Measurements from ENCODE around the gene CACNG4.
A peak's percentile ranks its signal among the peaks of the same experiment; 100 is the strongest.

The CACNG4 gene

DNA sequence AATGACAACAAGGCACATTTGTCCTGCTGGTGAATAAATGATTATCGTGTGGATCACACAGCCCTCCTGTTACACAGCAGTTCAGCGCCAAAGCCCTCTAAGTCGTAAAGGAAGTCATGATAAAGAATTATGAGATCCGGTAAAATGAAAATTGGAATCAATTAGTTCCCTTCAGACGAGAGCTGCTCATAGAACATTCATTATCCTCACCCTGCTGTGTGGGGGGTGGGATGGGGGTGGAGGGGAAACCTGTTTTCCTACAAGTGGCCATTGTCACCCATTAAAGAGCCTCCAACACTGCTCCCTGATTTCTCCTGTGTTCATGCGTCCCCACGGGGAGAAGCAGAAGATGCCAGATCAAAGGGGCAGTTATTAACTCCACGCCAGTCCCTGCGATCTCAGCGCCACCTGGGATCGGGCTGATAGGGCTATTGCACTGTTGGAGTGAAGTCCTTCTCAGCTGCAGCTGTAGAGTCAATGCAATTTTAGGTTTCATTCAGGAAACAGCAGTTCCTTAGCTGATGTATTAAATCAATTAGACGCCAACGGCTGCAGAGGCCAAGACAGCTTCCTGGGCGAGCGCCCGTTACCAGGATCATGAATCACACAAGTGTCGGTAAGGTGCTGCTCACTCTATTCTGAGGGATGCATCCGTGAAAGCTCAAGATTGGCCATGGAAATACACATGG lies 19.2 kb upstream of the CACNG4 start:
- DNase-seq: no peak

DNA sequence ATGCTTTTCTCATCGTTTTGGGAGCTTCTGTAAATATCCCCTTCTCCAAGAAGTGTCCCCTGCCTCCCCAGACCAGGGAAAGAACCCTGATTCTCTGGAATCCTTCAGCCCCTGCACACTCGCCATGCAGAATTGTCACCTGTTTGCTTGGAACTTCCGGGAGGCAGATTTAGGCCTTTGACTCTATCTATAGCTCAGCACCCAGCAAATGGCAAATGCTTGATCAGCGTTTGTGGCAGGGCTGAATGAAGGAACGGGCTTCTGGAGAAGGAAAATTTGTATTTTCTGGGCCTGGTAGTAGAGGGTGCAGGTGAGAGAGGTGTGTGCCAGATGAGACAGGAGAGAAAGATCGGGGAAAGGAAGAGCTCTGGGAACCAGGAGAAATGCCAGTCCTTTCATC lies 18.3 kb upstream of the CACNG4 start:
- DNase-seq: no peak

DNA sequence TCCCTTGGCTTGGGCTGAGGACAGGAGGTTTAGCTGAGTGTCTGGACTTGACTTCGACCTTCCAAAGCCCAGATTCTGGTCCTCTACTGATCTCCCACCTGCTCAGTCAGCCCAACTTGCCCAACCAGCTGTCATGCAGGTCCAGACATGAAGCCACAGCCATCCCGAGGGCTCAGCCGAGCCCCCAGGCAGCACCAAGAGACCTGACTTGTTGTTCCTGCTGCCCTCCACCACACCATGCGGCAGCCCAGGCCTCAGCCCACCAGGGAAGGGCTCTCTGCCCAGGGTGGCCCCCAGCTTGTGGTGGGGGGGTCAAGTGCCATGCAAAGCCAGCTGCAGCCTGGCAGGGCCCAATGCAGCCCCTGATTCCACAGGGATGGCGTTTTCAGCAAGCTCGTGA lies 17.2 kb upstream of the CACNG4 start:
- DNase-seq: no peak

DNA sequence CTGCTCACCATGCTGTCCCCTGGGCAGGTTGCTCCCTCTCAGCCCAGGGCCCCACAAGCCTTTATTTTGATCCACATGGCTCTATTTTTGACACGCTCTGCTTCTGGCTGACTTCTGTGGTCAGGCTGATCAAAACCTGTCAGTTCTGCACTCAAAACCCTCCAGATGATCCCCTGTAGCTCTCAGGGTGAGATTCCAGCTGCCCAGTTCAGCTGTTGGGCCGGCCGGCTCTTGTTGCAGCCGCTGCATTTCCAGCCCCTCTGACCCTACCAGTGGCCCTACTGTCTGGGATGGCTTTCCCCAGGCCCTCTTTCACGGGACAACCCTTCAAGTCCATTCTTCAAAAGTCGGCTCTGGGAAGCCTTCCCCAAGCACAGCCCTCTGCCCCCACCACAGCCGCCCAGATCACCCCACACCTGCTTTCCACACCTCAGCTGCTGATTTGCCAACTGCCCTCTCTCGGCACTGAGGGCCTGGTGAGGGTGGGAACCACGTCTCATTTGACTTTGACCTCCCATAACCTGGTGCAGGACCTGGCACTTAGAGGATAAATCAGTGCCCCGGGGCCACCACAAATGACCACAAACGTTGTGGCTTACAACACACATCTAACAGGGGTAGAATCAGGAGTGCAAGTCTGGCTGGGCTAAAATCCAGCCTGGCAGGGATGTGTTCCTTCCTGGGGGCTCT lies 16.3 kb upstream of the CACNG4 start:
- no peak for DNase-seq

DNA sequence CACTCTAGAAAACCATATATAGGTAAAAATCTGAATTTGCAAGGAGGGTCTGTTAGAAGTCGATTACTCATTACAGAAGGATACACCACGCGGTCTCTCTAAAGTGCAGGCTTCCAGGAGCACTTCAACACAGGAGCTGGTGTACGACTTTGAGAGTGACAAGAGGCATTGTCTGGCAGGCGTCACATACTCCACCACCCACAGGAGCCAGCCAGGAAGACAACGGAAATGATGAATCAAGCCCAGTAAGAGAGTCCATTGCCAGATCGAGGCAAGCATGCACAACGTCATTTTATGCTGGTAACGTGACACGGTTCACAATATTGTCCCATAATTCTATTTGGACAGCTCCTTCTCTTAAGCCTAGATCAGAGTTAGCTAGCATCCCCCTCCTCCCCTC lies 15.0 kb upstream of the CACNG4 start:
- no peak for DNase-seq

DNA sequence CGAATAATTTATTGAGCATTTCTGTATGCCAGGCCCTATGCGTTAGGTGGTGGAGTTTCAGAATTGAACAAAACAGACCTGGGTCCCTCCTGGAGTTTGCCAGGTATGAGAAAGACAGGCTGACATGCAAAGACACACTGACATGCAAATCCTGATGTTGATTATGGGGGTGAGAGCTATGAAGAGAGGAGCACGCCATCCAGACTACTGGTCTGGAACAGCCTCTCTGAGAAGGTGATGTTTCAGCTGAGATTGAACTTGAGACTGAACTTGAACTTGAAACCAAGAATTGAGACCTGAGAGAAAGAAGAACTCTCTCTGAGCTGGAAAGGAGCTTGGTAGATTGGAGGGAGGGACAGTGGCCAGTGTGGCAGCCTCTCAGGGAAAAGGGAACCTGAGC lies 14.2 kb upstream of the CACNG4 start:
- no peak for DNase-seq

DNA sequence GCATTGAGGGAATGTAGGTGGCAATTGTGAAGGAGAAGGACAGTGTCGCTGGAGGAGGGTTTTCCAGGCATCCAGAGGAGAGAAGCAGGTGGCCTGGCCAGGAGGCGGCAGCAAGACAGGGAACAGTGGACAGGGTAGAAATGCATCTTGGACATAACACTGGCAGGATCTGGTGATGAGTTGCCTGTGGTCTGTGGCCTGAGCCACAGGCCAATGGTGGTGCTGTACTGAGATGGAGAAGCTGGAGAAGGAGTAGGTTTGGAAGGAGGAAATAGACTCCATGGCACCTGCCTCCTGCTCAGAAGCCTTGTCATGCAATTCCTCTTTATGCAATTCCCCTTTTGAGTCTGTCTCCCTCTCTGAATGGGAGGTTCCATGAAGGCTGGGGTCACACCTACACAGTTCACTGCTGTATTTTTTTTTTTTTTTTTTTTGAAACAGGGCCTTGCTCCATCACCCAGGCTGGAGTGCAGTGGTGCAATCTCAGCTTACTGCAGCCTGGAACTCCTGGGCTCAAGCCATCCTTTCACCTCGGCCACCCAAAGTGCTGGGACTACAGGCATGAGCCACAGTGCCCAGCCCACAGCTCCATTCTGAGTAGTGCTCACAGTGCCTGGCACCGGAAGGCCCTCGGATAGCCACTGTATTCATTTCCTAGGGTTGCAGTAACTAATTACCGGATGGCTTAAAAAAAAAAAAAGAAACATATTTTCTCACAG lies 13.5 kb upstream of the CACNG4 start:
- no peak for DNase-seq

DNA sequence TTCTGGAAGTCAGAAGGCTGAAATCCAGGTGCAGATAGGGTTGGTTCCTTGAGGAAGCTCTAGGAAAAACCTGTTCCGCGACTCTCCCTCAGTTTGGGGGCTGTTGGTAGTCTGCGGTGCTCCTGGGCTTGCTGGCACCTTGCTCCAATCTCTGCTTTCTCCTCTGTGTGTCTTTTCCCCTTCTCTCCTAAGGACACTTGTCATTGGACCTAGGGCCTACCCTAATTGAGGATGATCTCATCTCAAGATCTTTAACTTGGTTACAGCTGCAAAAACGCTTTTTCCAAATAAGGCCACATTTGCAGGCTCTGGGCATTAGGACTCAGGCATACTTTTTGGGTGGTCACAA lies 12.9 kb upstream of the CACNG4 start:
- DNase-seq: no peak

DNA sequence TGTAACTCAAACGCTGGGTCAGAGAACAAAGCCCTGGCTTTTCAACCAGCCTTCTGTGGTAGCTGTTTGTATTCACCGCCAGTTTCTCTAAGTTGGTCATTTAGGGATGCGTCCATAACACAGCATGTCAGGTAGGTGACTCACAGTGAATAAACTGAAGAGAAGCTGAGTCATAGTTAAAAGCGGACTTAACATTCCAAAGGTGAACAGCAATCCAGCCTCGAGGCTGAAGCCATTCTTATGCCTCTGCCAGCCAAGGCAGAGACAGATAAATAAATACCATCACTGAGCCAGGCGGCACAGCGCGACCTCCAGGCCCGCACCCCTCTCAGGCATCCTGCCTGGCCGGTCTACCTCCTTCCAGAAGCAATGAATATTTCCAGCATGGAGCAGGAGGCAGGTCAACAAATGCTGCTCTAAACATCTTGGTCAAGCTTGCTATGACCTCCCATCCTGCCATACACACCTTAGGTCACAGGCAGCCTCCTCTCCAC lies 12.4 kb upstream of the CACNG4 start:
- no peak for DNase-seq

DNA sequence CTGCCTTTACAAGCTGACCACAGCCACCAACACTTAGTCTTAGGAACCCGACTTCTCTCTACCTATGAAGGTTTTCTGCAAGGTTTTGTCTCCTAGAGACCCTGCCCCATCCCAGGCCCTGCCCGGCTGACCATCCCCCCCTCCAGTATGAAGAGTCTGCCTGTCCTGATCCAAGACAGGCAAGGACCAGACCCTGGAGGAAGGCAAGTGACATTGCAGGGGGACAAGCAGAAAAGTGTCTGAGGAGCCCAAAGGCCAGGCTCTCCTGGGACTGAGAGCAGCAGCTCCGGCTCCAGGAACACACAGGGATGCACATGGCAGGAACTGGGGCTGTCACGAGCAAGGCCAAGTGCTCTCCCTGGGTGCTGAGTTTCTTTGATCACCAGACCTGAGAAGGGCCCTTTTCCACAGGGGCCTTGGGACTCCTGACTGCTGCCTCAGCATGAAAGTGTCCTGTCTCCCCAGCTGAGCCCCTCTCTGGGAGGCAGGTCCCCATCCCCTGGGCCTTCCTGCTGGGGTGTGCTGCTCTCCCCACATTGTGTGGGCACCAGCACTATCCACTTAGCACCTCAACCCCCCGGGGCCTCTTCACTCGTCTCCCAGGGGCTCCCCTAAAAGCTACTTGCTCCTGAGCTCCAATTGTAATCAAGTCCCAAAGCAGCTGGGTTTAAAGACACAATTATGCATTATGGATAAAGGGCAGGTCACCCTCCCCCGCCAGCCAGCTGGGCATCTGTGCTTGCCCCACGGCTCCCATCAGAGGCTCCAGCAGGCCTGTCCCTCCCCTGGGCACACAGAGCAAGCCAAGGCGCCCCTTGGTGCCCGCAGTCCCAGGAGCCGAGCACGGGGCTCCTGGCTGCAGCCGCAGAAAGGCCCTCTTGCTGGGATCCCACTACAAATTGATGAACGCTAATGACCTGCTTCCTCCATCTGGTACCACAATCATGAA lies 11.6 kb upstream of the CACNG4 start:
- DNase-seq: no peak

DNA sequence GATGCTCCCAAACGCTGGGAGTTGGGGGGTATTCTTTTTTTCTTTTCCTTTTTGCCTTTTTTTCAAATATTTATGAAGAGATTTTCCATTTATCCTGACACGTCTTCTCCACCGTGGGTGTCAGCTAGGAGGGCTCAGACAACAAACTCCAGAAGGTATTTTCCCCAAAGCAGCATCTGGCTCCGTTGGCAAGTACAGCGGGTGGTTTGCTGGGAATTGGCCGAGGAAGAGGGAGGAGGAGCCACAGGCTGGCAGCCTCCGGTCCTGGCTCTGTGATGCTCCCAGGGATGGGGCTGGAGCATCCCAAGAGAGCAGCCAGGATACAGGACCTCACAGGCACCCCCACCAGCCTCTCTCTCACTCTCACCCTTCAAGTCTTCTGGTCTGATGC lies 10.9 kb upstream of the CACNG4 start:
- no peak for DNase-seq

DNA sequence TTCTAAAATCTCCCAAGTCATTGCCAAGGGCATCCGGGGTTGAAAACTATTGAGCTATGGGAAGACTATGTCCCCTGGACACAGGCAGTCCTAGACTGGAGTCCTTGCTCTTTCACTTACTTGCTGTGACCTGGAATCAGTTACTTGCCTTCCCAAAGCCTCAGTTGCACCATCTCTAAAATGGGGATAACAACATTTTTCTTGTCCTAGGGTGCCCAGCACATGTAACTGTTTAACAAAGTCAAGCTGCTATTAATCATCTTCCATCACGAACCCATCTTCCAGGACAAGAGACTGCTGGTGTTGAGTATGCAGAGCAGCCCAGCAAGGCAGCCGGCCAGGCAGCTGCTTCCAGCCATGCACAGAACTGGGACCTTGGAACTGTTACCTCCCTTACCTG lies 9.9 kb upstream of the CACNG4 start:
- no peak for DNase-seq

DNA sequence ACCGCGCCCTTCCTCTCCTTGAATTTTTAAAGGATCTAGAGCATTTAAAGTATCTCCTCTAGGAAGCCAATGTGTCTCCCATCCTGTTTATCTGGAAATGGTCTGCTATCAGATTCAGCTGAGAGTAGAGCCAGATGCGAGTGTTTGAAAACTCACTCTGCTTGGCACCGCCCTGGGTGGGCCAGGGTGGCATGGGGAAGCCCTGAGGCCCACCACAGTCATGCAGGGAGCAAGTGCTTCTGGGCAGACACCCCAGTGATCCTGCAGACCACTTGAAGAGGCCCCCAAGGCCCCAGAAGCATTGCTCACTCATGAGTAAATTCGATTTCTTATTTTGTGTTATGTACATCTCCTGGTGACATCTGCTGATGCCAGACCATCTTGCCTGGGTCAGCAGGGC lies 8.7 kb upstream of the CACNG4 start:
- no peak for DNase-seq

DNA sequence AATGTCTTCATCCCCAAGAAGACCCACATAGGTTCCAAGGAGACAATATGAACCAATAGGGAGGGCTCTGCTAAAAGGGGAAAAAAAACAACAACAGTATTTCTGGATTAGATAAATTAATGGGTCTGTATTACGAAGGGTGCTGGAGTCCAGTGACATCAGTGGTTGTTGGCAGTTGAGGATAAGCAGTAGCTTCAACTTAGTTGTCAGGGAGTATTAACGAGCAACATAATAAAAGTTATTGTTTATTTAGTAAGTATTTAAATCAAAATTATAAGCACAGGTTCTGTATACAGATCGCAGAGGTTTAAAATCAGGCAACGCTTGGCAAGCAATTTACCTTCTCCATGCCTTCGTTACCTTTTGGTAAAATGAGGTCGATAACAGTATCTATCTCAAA lies 7.6 kb upstream of the CACNG4 start:
- DNase-seq: no peak

DNA sequence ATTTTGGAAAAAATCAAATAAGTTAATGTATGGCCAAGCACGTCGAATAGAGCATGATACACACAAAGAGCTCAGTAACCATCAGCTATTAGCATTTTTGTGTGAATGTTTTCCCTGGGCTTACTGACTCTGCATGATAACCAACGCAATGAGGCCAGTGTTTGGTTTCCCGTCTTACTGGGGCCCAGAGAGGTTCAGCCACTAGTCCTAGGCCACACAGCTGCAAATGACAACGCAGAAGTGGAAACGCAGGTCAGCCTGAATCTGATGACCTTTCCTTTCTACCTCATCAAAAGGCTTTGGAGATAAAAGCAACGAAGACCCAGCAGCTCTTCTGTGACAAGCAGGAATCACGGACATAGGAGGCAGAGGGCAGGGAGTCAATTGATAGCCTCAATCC lies 7.2 kb upstream of the CACNG4 start:
- DNase-seq: no peak

DNA sequence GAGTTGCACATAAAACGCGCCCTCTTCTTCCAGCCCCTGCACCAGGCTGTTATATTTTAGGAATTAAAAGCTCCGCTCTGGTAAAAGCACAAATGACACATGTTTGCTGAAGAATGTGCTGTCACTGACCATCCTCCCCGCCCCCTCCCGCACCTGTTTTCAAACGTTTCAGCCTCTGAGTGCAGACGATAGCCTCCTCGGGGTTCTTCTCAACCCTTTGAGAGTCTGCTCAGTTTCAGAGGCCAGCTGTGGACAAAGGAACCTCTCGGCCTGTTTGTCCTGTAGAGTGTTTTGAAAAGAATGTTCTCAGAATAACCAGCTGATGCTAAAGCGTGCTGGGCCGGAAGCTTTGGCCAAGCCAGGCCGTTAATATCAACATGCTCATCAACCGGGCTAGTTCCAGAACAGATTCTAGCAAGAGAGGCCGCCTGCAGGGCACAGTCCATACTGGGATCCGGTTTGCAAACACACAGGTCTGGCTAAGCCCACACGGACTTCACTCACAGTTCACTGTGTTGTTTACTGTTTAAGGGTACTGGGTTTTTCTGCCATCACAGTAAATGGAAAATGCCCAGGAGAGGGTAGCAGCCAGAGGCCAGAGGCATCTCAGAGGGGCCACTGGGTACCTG lies 6.4 kb upstream of the CACNG4 start:
- DNase-seq: no peak

DNA sequence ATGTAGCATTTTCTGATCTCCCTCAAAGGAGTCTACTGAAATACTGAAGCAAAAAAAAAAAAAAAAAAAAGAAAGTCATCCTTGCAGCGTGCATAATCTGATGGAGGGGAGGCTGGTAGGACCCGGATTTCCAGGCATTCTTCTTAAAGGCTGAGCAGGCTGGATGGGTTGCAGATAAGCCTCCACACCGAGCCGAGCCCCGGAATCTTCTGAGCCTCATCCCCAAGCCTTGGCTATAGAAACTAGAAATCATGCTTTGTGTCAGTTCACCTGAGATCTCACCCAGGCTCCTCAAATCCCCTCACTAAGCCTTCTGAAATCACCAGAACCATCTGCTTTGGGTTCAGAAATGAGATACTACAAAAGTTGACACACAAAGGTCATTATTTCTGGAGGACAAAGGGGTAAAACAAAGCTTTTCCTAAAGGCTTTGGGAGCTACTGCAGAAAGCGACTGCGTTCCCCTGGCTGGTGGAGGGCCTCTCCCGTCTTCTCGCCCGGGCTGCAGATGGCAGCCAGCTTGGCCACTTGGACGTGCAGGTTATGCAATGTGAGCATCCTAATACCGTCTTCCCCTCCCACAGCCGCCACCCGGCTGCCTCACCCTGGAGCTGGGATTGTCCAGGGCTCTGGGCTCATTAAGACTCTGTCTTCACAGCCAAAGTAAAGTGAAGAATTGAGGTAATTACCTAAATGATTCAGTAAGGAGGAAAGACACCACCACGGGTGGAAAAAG lies 4.7 kb upstream of the CACNG4 start:
- DNase-seq: no peak

DNA sequence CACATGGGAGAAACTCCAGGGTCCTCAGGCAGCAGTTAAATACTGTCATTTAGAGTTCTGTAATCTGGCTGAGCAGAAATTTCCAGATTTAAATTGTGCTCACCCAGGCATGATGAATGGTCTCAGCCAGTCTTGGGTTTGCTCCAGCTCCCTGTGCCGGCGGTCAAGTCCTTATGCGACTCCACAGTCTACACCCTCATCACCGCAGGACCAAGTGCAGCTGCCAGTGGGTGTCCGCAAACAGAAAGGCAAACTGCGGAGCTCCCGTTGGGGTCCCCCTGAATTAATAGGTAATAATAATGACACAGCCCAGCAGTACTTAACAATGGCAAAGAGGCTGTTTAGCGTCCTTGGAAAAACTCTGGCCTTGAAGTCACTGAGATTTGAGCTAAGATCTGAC lies 3.9 kb upstream of the CACNG4 start:
- DNase-seq: no peak

DNA sequence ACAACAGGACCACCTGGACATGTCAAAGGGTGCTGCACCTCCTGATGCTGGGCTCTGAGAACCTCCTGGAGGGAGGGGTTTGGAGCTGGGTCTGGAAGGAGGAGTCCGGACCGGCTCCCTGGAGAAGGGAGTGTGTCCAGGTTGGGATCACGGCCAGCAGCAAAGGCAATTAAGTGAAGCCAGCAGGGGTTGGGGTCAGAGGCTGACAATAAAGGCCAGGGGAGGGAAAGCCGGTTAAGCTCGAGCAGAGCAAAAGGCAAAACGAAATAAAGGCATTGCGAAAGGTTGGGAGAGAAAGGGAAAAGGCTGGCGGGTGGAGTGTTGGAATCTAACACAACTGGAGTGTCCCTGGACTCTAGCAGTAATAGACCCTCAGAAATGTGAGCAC lies 992 bp upstream of the CACNG4 start:
- no peak for DNase-seq

DNA sequence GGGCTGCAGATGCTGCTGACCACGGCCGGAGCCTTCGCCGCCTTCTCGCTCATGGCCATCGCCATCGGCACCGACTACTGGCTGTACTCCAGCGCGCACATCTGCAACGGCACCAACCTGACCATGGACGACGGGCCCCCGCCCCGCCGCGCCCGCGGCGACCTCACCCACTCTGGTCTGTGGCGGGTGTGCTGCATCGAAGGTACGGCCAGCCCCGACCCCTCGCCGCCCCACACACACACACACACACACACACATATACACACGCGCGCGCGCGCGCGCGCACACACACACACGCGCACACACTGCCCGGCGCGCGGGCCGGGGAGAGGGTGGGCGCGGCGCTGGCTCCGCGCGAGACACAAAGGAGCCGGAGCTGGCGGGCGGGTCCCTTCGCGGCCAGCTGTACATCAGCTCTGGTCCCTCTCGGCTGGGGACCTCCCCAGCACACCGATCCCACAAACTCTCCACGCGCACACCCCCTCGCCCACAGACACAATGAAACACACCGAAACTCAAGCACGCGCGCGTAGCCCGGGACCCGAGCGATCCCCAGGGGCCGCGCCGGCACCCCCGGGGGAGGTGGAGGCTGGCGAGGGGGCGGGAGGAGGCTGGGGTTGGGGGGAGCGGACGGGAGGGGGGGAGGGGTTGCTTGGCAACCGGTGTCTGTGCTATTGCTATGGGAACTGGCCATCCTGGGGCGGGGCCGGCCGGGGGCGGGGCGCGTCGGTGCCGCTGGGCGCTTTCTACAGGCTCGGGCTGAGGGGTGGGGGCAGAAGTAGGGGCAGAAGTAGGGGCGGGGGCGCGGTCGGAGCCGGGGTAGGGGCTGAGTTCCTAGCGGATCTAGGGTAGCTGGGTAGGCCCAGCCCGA lies 658 bp downstream of the CACNG4 start:
- DNase-seq: peak; percentile 59

DNA sequence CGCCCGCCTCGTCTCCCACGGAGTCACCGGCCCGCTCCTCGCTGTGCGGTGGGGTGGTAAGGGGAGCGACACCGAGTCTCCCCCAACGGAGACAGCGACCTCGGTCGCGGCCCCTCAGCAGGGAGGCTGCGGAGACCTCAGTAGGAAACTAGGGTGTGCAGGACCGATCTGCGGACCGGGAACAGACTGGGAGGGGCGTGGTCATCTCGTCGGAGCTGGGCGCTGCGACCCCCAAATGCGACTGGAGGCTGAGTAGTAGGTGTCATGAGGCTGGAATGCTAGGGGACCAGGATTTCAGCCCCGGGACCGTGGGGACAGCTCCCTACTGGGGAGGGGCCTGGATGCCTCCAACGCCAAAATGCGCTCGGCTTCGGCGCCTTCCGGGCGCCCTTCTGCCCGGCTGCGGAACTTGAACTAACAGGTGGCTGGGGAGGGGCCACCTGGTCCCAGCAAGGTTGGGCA lies 1.3 kb downstream of the CACNG4 start:
- DNase-seq: peak; percentile 30
